MM.1S (cell line): ENCODE data around the gene CRISP1.

Source experiments
- EZH2 ChIP-seq: fragments of 300-600 bp; sonication (generic); optimal IDR thresholded peaks from 2 replicates; pipeline ENCODE3; 2017; ENCODE audit warnings: low read depth, mild to moderate bottlenecking, antibody characterized with exemption, low read length, mixed read lengths
- EZH2phosphoT487 ChIP-seq: fragments of 300-600 bp; sonication (generic); IDR thresholded peaks from 2 replicates; pipeline ENCODE4 v1.6.1; 2018; ENCODE audit warnings: antibody characterized with exemption, low read length
- TF ChIP-seq, protein P1 (sequence below): fragments of 300-600 bp; sonication (generic); IDR thresholded peaks from 2 replicates; pipeline ENCODE4 v1.5.1; 2016; ENCODE audit warnings: antibody characterized with exemption, low read length, mixed read lengths

DNA sequence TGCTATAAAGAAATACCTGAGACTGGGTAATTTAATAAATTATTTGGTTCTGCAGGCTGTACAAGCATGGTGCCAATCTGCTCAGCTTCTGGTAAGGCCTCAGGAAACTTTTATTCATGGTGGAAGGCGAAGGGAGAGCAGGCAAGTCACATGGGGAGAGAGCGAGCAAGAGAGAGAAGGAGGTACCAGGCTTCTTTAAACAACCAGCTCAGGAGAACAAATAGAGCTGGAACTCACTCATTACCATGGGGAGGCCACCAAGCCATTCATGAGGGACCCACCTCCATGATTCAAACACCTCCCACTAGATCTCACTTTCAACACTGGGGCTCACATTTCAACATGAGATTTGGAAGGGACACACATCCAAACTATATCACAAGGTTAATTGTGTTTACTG is 44.9 kb upstream of the CRISP1 start:
- TF ChIP-seq, protein P1, sequence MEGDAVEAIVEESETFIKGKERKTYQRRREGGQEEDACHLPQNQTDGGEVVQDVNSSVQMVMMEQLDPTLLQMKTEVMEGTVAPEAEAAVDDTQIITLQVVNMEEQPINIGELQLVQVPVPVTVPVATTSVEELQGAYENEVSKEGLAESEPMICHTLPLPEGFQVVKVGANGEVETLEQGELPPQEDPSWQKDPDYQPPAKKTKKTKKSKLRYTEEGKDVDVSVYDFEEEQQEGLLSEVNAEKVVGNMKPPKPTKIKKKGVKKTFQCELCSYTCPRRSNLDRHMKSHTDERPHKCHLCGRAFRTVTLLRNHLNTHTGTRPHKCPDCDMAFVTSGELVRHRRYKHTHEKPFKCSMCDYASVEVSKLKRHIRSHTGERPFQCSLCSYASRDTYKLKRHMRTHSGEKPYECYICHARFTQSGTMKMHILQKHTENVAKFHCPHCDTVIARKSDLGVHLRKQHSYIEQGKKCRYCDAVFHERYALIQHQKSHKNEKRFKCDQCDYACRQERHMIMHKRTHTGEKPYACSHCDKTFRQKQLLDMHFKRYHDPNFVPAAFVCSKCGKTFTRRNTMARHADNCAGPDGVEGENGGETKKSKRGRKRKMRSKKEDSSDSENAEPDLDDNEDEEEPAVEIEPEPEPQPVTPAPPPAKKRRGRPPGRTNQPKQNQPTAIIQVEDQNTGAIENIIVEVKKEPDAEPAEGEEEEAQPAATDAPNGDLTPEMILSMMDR: no peak
- TF ChIP-seq EZH2 (no peak), EZH2phosphoT487 (no peak)
